IPS DF 4.7 (cell line): Measurements from ENCODE around the gene HIRA.
"Not testable (repeated sequence)": the region's sequence is repeated elsewhere in the genome, so short reads cannot be mapped to it uniquely, and the experiment has no call there.

Experiments
- DNase-seq: peaks from one replicate; pipeline ENCODE4 v3.0.0-alpha.2; 2013; ENCODE audit warnings: low spot score; ENCODE audit errors: extremely low read depth

The HIRA gene

DNA sequence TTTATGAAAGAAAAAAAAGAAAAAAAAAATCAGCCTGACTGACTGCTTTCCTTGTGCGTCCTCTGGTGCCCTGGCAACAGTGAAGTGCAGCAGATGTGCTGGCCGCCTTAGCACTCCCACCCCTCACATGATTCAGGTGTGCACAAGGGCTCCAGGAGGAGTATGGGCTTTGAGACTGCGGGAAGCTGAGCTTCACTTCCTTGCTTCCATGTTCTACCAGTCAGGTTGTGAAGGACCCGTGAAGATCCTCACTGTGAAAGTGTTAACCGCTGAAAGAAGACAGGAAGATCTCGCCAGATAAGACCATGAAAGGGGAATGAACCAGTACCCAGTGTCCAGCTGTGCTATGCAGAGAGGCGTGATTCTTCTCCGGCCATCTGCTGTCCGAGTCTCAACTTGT is 48.2 kb downstream of the HIRA start:
- DNase-seq, result no peak

DNA sequence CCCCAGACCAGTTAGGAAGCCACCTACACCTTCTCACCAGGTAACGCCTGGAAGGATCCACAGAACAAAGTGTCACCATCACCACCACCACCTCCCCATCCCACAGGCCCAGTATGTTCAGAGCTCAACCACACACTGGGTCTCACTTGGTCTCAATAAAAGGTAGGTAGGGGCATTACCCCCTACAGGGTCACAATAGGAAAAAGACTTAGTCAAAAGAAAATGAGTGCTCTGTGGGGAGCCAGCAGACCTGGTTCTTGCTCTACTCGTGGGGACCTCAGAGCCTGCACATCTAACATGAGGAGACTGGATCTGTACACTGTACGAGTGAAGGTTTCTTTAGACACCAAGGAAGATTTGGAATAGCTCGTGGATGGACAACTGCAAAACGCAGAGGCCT is 49.3 kb downstream of the HIRA start:
- no peak for DNase-seq

GRCh38 chr22:19378344-19378674 is 53.2 kb downstream of the HIRA start:
- DNase-seq, result no peak

GRCh38 chr22:19377565-19378343 is 53.8 kb downstream of the HIRA start:
- DNase-seq, result no peak

DNA sequence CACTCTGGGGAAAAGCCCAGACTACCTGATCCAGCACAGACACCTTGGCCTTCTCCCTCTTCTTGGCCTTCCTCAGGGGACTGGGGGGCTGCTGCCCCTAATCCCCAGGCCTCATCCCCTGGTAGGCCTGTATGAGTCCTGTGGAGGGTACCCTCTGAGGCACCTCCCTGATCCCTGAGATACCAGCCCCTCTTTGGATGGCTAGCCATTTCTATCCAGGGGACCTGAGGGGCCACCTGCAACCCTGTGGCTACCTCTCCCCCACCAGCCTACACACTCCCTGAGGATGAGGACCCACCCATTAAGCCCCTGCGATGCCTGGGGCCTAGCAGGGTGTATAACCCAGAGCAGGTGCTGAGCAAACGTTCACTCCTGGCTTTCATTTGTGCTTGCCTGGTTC is 54.6 kb downstream of the HIRA start:
- DNase-seq, result no peak

DNA sequence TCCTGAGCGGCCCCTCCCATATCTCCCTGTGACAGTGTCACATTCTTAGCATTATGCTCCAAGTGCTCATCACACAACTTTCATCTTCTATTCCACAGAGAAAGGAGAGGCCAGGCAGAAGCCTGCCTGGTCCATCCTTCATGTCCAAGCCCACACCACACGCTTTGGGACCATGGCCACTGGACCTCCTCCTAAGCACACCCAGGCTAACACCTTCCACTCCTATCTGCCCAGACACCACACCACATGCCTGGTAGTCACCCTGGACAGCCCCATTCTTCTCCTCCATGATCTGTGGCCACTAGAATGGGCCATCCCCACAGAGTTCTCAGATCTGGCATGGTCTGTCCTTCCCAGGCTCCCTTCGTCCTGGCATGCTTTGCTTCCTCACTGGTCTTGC is 55.3 kb downstream of the HIRA start:
- no peak for DNase-seq

DNA sequence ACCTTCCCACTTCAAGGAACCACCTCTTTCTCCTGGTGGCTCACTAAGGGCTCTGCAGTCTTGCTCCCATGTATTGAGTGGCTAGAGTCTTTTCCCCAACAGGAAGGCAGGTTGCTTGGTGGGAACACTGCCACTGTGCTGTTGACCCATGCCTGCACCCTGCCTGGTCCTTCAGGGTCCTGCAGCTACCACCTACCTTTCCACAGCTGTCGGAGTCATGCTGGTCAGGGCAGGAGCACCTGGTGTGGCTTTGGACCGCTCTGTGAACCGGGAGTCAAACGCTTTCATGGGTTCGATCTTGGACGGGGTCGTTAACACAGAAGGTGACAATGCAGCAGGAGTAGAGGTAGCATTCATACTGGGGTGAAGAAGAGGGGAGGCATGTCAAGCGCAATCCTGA is 56.1 kb downstream of the HIRA start:
- no peak for DNase-seq

DNA sequence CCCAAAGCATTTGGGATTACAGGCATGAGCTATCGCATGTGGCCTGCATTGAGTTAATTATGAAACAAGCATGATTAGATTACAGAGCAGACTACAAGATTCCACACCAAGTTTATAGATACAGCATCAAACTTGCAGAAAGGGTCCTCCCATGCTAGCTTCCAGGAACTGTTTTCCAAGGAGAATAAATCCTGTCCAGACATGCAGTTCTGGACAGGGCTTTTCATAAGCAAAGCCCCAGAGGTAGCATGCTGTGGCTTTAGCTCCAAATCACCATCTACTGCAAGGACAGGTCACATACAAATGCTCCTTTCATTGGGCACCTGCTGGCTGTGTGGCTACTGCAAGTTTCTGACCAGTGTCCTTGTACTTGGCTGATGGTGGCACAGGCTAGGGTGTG is 57.1 kb downstream of the HIRA start:
- DNase-seq, result no peak

DNA sequence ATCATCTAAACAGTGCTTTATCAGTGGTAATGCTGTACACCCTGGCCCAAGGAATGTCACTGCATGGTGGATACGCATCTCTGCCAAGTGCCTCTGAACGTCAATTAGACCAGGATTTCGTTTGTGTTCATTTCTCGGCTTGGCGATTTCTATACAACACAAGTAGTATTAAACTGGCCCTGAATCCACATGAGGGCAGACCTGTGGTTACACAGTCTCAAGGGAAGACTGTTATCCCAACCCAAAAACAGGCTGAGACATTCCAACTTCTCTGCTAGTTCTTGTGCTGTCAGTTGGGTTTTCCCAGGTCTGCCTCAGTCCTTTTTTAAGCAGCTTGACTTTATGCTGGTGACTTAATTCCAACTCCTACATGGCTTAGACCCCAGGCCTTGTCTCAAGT is 58.1 kb downstream of the HIRA start:
- no peak for DNase-seq

- DNase-seq, result no peak
Measured at GRCh38 chr22:19371893-19372292, 59.6 kb downstream of the HIRA start.

GRCh38 chr22:19368876-19369275 is 62.7 kb downstream of the HIRA start:
- no peak for DNase-seq

DNA sequence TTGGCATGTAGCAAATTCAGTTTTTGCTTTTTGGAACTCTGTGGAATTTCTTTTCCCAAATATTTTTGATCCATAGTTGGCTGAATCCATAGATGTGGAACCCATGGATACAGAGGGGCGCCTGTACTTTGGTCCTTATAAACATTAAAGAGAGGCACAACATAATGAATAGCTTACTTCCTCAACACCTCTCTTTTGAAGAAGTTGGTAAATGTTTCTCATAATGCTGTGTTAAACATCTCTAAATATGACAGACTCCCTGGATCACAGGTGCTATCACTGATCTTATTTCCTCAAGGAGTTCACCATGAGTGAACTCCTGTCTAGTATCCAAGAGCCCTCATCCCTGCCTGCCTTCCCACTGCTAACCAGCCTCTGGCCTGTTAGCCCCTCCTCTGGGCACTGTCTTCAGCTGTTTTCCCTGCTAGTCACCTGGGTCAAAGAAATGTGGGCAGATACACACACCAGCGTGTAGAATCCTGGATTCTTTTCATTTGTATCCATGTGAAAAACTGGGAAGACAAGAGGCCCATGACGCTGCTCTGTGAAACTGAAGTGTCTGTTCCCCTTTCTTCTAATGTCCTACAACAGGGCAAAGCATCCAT is 63.7 kb downstream of the HIRA start:
- no peak for DNase-seq

GRCh38 chr22:19363541-19363940 is 68.0 kb downstream of the HIRA start:
- not testable (repeated sequence) for DNase-seq

GRCh38 chr22:19361501-19362103 is 69.9 kb downstream of the HIRA start:
- no peak for DNase-seq

DNA sequence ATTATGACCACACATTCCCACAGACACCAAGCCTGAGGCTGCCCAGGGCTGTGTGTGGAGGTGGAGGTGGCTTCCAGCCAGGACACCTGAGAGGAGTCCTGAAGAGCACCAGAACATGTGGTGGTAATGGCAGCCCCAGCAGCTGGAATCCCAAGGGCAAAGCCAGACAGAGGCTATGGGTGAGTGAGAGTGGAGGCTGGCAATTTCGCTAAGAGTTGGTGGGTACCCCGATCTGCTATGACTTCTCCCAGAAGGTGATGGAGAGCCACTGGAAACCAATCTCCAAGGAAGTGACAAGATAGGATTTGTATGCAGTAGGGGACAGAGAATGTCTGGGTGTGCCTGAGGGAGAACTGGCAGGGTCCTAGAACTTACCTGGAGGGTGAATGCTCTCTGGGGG is 70.7 kb downstream of the HIRA start:
- no peak for DNase-seq

GRCh38 chr22:19360300-19360792 is 71.2 kb downstream of the HIRA start:
- DNase-seq, result no peak

GRCh38 chr22:19359554-19360299 is 71.8 kb downstream of the HIRA start:
- DNase-seq, result no peak

DNA sequence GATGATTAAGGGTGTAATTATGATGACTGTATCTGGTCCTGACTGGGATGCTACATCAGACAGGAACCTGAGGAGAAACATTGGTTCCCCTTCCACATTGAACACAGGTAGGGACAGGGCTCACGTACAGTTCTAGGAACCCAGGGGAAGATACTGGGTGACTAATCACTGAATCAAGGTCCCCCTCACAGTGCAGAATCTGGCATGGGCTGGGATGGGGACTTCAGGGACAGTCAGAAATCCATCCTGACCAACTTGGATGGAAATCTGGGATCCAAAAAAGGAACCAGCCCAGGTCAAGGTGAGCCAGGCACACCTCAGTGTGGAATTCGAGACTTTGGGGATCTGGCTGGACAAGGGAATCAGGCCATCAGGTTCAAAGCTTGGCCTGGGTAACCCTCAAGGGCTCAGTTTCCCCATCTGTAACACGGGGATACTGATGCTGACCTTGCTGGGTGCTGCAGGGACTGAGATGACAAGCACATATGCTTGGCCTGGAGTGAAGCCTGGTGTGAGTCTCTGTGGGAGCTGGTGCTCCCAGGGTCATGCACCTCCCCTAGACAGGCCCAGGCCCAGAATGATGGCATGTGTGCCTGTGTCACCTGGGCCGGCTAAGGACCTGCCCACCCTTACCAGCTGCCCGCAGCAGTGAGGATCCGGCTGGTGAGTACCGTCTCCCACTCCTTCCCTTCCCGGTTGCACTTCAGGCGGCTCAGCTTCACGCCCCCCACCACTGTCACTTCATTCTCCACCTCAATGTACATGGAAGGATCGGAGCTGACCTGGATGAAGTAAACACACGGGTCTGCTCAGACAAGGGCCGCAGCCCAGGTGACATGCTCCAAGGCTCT is 72.6 kb downstream of the HIRA start:
- no peak for DNase-seq

- DNase-seq, result no peak
Measured at GRCh38 chr22:19358195-19358594, 73.3 kb downstream of the HIRA start.

DNA sequence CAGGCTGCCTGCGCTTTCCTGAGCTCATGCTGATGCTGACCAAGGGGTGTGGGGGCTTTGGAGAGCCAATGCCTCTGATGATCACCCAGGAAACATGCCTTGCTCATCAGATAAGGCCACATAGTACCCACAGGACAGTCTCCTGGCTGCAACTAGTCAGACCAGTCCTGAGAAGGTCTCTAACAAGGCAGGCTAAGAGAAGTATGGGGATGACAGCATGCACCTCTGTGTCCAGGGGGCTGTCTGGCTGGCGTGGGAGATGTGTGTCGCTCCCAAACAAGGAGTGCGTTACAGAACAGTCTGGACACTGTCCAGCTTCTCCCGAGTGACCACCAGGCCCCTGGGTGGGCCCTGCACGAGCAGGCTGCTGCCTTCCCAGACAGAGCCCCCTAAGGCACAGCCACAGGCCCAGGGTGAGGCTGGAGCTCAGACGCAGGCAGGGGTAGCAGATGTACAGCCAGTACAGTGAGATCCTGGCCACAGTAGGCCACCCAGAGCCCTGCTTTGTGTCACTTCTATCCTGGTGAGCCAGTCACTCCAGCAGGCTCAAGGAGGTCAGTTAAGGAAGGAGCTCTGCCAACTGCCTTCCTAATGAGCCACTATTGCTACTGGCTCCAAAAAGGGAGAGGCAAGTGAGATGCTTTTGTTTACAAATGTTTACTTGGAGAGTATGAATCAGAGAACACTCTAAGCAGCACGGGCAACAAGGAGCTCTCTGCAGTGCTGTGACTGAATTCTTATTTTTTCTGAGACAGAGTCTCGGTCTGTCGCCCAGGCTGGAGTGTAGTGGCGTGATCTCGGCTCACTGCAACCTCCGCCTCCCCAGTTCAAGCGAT is 74.0 kb downstream of the HIRA start:
- no peak for DNase-seq
